HS-5 (cell line): Measurements from ENCODE around the gene FOXRED1.
"Not testable (repeated sequence)": the region's sequence is repeated elsewhere in the genome, so short reads cannot be mapped to it uniquely, and the experiment has no call there.

Experiments
- DNase-seq: peaks from one replicate; pipeline ENCODE4 v3.0.0-alpha.2; 2012; ENCODE audit warnings: low read depth

Gene FOXRED1

DNA sequence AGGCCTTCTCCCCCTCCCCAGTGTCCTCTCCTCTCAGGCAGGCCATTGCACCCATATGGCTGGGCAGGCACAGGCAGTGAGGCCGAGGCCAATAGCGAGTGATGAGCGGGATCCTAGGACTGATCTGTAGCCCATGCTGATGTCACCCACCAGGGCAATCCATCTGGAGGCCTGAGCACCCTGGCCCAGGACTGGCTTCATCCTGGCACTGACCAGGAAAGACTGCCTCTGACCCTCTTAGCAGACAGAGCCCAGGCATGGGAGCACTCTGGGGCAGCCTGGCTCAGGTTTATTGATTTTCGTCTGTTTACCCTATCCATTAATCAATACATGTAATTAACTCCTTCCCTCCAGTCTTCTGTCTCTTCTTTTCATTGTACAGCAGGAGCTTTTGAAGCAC lies 8.8 kb downstream of the FOXRED1 start:
- no peak for DNase-seq

DNA sequence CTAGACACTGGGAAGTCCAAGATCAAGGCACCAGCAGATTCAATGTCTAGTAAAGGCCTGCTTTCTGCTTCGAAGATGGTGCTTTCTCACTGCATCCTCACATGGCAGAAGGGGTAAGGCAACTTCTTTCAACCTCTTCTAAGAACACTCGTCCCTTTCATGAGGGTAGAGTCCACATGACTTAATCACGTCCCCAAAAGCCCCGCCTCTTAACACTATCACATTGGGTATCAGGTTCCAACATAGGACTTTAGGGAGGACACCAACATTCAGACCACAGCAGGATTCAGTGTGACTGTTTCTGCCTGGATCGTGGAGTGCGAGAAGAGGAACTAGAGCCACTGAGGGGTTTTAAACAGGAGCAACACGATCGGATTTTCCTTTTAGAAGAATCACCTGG lies 10.2 kb downstream of the FOXRED1 start:
- DNase-seq, result no peak

DNA sequence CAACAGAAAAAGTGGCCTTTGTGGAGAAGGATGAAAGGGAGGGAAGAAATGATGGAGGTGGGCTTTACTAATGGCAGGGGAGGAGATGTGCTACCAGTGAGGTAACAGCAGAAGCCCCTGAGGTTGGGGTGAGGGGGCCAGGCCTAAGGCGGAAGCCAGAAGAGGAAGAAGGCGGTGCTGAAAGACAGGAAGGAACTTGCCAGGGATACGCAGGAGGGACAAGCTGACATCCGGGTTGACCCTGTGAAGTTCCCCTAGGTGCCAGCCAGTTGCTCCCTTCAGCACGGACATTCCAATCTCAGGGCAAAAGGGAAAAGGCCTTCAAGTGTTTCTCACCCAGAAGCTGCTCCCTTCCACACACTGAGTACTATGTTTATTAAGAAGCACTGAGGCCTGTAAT lies 11.6 kb downstream of the FOXRED1 start:
- no peak for DNase-seq

DNA sequence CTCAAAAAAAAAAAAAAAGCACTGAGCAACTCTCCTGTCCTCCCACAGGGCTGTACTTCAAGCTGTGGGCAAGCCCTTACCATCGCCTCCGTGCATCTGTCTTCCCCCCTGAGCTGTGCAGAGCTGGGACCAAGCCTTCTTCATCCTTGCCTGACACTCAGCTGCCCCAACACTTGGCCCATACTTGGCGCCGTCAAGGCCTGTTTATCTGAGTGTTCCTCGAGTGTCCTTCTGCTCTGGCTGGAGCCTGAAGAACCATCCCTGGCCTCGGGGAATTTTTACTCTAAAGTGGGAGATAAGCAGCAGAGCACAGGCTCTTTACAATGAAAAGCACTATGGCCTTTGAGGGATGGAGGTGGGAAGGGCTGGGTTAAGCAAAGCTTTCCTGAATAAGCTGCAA lies 12.3 kb downstream of the FOXRED1 start:
- DNase-seq, result no peak

DNA sequence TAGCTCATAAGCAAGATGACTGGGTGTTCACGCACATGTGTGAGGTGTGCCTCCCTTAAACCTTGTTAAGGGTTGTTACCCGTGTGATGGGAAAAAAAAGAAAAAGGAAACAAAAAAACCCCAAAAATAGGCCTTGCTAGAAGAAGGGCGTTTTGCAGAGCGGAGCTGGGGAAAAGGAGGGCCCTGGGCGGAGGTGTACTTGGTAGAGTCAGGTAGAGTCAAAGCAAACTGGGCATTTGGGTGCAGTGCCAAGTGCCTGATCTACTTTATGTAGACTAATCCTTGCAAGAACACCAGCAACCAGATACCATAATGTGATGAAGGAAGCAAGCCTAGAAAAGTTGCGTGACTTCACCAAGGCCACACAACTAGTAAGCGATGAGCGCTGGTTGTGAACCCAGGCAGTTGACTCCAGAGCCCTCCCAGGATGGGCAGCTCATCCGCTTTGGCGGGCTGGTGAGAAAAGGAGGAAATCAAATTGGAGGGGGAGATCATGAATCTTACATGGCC lies 12.8 kb downstream of the FOXRED1 start:
- DNase-seq, result no peak

DNA sequence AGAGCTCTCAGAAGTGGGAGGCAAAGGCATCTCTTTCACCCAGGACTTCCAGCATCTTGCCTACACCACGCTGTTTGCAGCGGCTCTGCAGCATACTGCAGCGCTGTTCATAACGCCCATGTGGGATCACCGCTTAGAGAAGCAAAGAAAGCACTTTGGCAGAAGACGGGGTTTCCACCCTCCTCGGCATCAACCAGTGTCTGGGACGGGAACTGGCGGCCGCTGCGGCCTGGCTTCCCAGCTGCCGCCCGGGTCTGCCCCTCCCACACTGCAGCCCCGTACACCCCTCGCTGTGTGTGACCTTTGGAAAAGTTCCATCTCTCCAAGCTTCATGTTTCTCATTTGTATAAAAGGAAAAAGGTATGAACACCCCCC lies 13.4 kb downstream of the FOXRED1 start:
- no peak for DNase-seq

DNA sequence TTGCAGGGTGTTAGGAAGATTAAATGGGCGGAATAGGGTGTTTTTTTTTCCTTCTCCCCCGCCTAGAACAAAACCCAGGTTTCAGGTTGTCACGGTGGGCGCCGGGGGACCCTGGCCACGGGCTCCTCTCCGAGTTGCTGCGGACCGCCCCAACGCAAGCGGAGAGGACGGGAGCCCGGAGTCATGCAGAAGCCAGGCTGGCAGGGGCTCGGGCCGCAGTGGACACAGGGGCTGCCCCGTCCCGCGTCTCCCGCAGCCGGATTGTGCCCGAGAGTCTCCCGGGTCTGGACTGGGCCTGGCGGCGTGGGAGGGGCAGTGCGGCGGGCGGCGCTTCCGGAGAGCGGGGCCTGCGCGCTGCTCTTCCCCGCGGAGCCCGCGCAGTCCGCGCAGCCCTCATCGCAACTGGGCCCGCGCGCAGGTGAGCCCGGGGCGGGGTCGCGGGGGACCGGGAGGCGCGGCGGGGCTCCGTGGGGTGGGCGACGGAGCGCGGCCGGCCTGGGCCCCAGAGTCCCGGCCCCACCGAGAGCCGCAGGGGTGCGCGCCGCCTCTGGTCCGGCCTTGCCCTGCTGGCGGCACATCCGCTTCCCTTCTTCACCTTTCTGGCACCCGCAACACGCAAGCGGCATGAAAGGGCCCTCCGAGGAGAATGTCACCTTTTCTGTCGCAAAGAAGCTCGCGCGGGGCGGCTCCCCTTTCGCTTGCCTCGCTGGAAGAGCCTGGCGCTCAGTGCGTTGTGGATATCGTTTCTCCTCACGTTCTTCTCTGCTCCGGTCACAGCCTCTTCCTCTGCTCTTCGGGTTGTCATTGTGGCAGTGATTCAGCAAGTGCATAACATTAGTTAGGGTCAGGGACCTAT lies 14.0 kb downstream of the FOXRED1 start, which contains the start of gene TIRAP:
Gene TIRAP, plus strand, starts transcription at position 358 of the 856 bp plus-strand sequence. CDS start 7,802 bp downstream, outside the sequence.
- no peak for DNase-seq

DNA sequence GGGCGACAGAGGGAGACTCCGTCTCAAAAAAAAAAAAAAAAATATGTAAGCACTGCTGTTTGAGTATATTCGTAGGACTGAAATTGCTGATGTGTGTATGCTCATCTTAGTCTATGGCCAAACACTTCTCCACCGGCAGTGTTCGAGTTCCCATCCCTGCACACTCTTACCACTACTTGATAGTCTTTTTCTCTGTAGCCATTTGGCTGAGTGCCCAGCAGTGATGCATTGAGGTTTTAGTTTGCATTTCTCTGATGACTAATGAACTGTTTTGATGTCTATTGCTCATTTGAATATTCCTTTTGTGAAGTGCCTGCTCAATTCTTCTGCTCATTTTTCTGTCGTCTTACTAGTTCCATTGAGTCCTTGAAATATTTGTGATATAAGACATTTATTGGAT lies 15.9 kb downstream of the FOXRED1 start:
- peak; percentile 88 for DNase-seq

DNA sequence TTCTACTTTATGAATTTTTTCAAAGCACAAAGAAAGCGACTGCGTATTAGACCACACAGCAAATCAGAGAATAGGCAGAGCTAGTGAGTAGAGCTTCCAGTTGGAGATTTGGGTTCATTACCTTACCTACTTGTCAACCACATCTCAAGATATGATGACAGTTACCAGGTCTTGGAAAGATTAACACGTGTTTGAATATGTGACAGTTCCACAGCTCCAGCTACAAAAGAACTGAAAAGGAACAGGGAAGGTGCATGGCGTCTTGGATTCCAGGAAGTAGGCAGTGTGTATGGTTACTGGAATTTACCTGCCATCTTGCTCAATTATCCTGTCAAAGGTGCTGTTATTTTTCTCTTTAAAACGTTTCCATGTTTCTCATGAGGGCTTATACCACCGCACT lies 19.3 kb downstream of the FOXRED1 start:
- DNase-seq, result no peak

DNA sequence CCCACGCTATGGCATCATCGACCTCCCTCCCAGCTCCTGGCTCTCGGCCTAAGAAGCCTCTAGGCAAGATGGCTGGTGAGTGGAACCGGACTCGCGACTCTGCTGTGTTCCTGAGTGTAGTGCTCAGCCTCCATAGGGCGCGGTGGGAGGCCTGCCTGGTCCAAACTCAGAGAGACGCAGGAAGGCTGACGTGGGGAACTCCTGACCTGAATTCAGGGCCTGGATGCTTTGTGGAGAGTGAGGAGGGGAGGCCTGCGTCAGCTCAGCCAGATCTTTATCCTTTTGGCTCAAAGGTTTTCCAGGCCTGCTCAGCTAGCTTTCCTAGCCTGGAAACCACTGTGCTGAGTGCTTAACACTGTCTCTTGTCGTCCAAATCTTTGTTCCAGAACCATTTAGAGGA lies 21.9 kb downstream of the FOXRED1 start:
- DNase-seq, result no peak

DNA sequence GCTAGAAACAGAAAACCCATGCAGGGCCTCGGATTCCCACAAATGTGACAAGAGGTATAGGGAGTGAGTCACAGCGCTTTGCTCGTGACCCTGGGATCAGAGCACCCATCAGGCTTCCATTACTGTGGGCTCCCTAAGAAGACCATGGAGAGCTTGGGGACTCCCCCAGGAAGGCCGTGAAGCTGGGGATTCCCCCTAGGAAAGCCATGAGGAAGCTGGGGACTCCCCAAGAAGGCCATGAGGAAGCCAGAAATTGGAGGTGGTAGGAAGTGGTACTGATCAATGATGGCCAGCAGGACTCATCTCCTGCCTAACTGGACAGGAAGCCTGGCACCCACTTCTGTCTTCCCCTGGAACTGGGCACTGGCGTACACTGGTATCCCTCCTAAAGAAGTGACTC lies 24.8 kb downstream of the FOXRED1 start:
- no peak for DNase-seq

DNA sequence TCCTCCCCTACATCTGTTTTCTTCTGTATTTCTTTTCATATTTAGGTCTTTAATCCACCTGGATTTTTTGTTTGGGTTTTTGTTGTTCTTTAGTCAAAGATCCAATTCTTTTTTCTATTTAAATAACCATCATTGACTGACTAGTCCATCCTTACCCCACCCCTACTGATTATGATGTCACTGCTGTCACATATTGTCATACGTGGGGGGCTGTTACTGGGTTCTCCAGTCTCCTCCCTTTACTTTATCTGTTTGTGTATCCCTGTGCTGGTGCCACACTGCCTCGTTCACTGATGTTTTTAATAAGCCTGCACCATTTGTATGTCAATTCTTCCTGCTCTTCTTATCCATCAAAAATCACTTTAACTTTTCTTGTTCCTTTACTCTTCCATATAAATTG lies 28.1 kb downstream of the FOXRED1 start:
- no peak for DNase-seq

DNA sequence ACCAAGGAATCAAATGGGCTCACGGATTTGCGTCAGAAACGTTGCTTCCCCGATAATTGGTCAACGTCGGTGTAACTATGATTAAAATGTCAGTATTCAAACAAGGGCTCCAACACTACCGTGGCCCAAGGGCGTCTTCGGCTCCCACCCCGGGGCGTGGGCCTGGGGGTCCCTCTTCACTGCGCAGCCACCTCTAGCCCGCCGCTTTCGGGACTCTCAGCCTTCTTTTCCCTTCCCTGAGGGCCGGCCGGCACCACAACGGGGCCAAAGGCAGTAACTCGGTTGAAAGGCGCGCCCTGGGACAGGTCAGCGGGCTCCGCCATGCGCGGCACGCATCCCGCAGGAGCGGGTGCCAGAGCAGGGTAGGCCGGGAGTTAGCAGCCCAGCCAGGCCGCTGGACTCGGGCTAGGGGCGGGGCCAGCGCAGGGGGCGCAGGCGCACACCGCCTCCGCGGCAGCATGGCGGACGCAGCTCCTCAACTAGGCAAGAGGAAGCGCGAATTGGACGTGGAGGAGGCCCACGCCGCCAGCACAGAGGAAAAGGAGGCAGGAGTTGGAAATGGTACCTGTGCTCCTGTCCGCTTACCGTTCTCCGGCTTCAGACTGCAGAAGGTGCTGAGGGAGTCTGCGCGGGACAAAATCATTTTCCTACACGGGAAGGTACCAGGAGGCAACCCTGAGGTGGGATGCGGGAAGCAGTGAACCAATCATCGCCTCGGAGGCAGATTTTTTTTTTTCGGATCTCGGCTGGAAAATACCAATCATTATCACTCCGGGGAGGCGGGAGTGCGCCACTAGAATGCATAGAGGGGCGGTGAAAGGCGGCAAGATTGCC lies 34.9 kb downstream of the FOXRED1 start, which contains the start of gene DCPS:
Gene DCPS, plus strand, starts transcription at position 438 of the 834 bp plus-strand sequence. Its CDS starts 21 bp downstream, at position 459.
- DNase-seq, result peak; percentile 79

DNA sequence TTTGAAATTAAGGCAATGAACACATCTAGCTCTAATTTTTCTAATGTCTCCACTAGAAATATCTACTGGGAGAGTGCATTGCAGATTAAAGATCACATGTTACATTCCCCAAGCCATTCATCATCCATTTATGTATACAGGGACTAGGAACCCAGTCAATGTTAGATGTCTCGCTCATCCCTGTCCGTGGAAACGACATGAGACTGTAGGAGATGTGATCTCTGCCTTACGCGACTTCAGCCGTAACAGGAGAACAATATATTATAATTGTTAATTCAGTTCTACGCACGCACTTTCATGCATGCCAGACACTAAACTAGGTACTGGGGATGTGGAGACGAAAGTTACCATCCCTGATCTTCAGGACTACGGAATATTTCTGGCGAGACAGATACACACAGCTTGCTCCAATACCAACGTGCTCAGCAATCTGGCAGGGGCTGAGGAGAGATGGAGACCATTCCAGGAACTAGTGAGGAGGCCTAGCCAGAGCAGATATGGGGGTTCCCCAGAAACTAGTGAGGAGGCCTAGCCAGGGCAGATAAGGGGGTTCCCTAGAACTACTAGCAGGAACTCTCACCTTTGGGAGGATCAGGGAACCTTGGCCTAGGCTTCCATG lies 35.6 kb downstream of the FOXRED1 start:
- no peak for DNase-seq

DNA sequence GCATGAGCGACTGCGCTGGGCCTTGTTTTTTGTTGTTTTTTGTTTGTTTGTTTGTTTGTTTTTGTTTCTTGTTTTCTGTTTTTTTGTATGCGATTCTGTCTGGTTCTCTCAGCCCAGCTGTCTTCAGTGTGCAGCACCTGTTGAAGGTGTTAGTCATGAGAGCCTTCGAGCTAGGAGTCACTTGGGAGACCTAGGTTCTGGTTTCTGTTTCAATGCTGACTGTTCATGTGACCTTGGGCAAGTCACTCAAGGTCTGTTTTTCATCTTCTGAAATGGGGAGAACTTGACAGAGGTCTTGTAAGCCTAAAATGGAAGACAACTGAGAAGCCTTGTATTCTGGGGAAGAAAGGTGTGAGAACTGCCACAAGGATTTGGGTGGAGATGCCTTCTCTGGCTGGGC lies 36.7 kb downstream of the FOXRED1 start:
- DNase-seq, result no peak

DNA sequence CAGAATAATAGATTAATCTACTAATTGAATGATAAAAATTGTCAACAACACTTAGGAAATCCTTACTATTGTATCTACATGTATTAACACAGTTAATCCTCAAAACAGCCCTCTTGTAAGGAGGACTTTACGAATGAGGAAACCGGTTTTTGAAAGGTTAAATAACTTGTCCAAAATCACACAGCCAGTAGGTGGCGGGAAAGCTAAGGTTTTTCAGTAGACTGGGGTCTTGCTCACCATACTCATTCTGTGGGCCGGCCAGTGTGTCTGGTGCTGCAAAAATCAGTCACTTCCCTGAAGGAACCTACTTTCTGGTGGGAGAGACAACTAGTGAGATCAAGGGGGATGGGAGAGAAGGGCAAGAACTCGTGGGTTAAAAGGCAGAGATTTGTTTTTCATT lies 38.8 kb downstream of the FOXRED1 start:
- DNase-seq, result no peak

DNA sequence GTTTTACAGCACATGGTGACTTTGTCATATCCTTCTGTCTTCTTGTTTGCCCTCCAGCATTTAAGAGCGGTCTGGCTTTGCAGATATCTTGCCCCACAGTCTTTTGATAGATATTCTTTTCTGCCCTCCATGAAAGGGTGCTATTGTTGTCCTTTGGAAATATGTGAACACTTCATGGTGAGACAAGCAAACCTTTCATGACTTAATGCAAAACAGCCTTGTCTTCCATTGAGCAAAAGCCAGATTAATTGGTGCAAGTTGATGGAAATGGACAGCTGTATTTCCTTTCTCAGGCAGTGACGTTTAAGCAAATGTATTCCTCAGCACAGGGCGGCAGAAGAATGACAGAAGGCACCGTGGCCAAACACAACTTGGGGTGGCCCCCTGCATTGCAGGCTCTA lies 39.3 kb downstream of the FOXRED1 start:
- no peak for DNase-seq

DNA sequence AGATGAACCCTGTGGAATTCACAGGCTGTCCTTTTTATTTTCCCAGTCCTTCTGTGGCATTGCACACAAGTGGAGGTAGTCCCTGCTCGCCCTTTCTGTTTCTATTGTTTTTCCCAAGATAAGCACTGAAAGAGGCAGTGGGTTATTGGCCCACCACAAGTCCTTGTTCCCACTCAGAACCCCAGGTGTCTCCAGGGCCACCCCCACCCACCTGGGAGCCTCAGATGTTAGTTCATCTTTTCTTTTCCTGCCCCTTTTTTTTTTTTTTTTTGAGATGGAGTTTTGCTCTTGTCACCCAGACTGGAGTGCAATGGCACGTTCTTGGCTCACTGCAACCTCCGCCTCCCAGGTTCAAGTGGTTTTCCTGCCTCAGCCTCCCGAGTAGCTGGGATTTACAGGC lies 39.8 kb downstream of the FOXRED1 start:
- not testable (repeated sequence) for DNase-seq

DNA sequence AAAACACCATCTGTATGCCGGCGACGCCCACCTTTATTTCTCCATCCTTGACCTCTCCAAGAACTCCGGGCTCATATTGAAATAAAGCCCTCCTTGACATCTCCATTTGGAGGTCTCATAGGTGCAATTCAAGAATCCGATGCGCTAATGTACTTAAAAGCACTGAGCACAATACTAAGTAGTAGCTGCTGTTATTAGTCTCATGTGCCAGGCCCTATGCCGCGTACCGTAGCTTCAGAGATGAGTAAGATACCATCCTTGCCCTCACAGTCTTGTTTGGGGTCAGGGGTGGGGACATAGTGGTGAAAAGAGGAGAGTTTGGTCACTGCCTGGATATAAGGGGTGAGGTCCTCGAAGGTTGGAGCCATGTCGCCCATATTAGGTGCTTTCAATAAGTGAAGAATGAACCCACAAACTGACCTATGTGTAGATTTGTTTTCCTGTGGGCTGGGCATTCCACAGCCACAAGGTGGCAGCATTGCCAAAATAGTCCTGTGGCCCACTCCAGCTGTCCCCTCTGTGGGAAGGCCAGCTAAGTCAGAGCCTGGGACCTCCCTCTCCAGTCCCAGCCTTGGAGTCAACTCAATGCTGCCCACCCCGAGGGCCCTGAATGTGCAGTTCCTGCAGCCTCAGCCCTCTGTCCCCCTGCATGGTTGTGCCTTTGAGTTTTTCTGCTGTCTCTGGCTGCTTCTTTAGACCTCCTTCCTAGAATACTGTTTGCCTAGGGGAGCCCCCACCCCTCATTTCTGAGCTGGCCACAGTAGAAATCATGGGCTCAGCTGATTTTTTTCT lies 41.4 kb downstream of the FOXRED1 start:
- no peak for DNase-seq

DNA sequence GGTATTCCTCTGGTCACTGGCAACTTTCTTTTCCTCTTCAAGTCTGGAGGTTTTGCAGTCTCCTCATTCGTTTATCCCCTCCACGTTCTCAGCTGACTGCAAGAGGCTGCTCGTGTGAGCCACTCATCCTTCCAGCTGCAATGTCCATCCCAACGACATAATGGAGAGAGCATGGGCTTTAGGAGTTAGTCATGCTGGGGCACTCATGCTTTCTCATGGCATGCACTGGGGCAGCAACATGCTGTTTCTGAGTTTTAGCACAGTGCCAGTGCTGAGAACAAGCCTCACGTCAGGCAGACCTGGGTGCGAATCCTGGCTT lies 42.0 kb downstream of the FOXRED1 start:
- DNase-seq, result no peak

DNA sequence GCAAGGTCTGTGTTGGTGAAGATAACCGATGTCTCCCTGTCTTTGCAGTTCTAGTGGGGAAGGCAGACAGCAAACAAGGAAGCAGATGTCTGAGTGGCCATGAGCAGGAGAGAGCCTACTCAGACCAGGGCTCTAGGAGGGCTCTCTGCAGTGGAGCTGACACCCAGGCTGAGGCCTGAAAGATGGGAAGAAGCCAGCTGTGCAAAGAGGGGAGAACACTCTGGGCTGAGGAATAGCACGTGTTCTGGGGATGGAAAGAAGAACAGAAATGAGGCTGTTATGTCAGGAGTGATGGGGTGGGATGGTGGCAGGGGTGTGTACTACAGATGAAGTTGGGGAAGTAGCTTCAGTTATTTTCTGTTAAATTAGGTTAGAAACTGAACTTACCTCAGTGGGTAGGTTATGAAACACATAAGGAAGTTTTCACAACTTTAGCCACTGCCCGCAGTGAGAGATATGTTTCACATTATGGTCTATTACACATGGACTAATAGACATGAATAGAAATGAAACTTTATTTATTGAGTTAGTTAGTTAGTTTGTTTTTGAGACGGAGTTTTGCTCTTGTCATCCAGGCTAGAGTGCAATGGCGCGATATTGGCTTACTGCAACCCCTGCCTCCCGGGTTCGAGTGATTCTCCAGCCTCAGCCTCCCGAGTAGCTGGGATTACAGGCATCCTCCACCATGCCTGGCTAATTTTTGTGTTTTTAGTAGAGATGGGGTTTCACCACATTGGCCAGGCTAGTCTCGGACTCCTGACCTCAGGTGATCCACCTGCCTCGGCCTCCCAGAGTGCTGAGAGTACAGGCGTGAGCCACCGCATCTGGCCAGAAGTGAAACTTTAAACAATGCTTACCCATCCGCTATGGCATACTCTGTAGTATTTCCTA lies 42.7 kb downstream of the FOXRED1 start:
- no peak for DNase-seq
